Measurements from ENCODE around the gene MST1. TPM values are rescaled to one million over a fixed set of nuclear protein-coding genes. Genes with fewer than 3 reads are reported as not detected.

MST1 gene
- total RNA-seq, 2 experiments from 2014 or later: 12.5 to 24.2 TPM

DNA sequence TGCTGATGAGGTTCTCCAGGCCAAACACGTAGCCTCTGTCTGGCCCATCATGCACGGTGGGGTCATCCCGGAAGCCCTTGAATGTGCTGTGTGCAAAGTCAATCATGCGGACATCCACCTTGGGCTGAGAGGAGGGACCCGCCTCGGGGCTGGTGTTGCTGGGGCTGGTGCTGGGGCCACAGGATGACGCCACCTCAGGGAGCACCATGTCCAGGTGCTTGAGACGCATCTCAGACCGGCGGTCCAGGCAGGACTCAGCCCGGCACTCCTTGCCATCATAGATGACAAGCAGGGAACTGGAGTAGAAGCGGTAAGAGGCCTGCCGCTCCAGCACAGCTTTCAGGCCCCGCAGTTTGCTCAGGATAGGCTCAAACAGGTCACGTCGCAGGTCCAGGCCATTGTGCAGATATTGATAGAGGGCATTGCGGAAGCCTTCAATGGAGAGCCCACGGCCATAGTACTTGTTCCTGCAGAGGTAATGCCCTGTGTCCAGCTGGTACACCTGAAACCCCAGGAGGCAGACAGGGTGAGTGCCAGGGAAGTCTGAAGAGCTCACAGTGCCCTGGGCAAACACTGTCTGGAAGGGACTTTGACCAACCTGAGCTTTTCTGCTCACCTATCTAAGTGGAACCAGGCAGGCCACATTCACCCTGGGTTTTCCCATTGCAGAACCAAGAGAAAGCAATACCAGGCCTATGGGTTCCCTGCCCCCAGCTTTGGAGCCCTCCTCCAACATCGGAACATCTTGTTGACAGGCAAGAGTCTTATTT is 38.1 kb upstream of the MST1 start:
- Histone ChIP-seq H2AFZ (ENCODE audit: low read length) (peak overlapping the region; percentile 39; the same call in 1 of the 2 replicates), H3K79me2 (ENCODE audit: insufficient read depth, low read depth, low read length) (peaks cover 13% of the 10 kb centered on the region; the same call in 1 of the 2 replicates), H3K4me1 (ENCODE audit: insufficient read depth, low read length, poor library complexity, severe bottlenecking) (peaks cover 45% of the 10 kb centered on the region), H3K36me3 (ENCODE audit: insufficient read depth, low read length) (peaks cover 58% of the 10 kb centered on the region), H3K9me2 (ENCODE audit: insufficient read depth, low read length) (no peaks in the 10 kb centered on the region), H4K20me1 (ENCODE audit: insufficient read depth, low read length) (no peaks in the 10 kb centered on the region), H3K4me3 (ENCODE audit: low read depth, low read length, poor library complexity, severe bottlenecking) (peak overlapping the region; percentile 33), H3K4me2 (ENCODE audit: low read length) (peak overlapping the region; percentile 57), H3K27ac (ENCODE audit: low read depth, low read length, poor library complexity, severe bottlenecking) (peak overlapping the region; percentile 78), H3K9me3 (ENCODE audit: low read length) (no peaks in the 10 kb centered on the region)
- intact Hi-C loops (cut with micrococcal nuclease; ENCODE audit: unreplicated experiment): no loop called here
- BruUV-seq (replicated peaks): no TSS peak
- peak; percentile 87 for DNase-seq (ENCODE audit: low spot score)
- ChIA-PET CTCF (ENCODE audit: unreplicated experiment) (no interaction called here), POLR2A (no interaction called here)
- TF ChIP-seq CTCF (conservative IDR thresholded peaks at IDR 0.05; ENCODE audit: low read length) (no peak), EZH2phosphoT487 (IDR thresholded peaks at IDR 0.05; ENCODE audit: borderline replicate concordance, low read depth, low read length) (no peak)

- intact Hi-C loops (cut with micrococcal nuclease; ENCODE audit: unreplicated experiment): loop anchor here (2.0 kb wide), 1 partner anchor 61 kb away; the partner anchor contains the start of gene IP6K1
- TF ChIP-seq CTCF (conservative IDR thresholded peaks at IDR 0.05; ENCODE audit: low read length): no peak
- no peak for TF ChIP-seq EZH2phosphoT487 (IDR thresholded peaks at IDR 0.05; ENCODE audit: borderline replicate concordance, low read depth, low read length)
- ChIA-PET POLR2A (interaction anchor here (0.6 to 0.7 kb wide), 3 partner anchors 58 to 430 kb away, joined by 3 read pairs; partner anchors contain the start of gene IP6K1), CTCF (ENCODE audit: unreplicated experiment) (no interaction called here)
- Histone ChIP-seq H3K36me3 (ENCODE audit: insufficient read depth, low read length) (peaks cover 58% of the 10 kb centered on the region), H3K4me1 (ENCODE audit: insufficient read depth, low read length, poor library complexity, severe bottlenecking) (peaks cover 45% of the 10 kb centered on the region), H3K9me3 (ENCODE audit: low read length) (no peaks in the 10 kb centered on the region), H2AFZ (ENCODE audit: low read length) (no peak overlapping the region), H3K27ac (ENCODE audit: low read depth, low read length, poor library complexity, severe bottlenecking) (peak overlapping the region; percentile 78), H3K4me3 (ENCODE audit: low read depth, low read length, poor library complexity, severe bottlenecking) (no peak overlapping the region), H3K79me2 (ENCODE audit: insufficient read depth, low read depth, low read length) (peaks cover 13% of the 10 kb centered on the region; the same call in 1 of the 2 replicates), H3K9me2 (ENCODE audit: insufficient read depth, low read length) (no peaks in the 10 kb centered on the region), H3K4me2 (ENCODE audit: low read length) (peak overlapping the region; percentile 57), H4K20me1 (ENCODE audit: insufficient read depth, low read length) (no peaks in the 10 kb centered on the region)
- no TSS peak for BruUV-seq (replicated peaks)
- no peak for DNase-seq (ENCODE audit: low spot score)
These were observed 36.8 kb upstream of the MST1 start for GRCh38 chr3:49725906-49726681.

Data from OCI-LY7 (cell line).